HG03457 (cell line): ENCODE measurements around the gene RALGAPA2.

ENCODE experiments used
- ATAC-seq: cut with Tn5 transposase; IDR thresholded peaks from one replicate; pipeline ENCODE4 v1.9.1; 2021; ENCODE audit warnings: moderate number of reproducible peaks; ENCODE audit not compliant: unreplicated experiment

The RALGAPA2 gene

GRCh38 chr20:20729563-20729962 lies 17.1 kb upstream of the RALGAPA2 start:
- no peak for ATAC-seq

DNA sequence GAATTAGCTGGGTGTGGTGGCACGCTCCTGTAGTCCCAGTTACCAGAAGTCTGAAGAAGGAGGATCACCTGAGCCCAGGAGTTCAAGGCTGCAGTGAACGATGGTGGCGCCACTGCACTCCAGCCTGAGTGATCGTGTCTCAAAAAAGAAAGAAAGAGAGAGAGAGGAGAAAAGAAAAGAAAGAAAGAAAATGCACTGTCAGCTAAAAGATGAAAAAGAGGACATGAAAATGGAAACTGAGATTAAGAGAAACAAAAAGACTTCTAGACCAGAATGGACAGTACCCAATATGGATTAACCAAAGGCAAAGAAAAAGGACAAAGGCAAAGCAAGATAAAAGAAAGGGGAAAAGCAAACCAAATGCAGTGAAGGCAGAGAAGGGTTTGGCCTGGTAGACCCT lies 9.0 kb upstream of the RALGAPA2 start:
- ATAC-seq: no peak

DNA sequence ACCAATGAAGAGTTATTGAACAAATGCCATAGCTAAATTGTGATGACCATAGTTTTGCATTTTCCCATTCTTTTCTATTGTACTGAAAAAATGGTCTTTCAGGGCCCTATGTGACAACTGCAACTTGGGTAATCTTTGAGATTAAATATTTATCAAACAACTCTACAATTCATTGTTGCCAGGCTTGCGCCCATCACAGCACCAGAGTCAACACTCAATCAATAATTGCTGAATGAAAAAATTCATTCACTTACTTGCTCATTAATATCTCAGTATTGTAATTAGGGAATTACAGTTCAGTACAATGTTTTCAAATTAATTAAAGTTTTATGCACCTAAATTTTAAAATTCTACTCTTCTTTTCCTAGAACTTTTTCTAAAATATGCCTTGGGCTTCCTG lies 7.7 kb upstream of the RALGAPA2 start:
- ATAC-seq: no peak

DNA sequence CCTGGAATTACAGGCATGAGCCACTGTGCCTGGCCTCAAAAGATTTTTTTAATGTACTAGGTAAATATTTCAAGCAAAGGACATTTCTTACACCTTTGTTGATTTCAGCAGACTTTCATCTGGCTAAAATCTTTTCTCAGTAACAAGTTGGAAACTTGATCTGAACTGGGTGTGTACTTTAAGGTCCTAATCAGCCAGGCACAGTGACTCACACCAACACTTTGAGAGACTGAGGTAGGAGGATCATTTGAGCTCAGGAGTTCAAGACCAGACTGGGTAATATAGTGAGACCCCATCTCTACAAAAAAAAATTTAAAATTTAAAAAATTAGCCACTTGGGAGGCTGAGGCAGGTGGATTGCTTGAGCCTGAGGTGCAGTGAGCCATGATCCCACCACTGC lies 7.0 kb upstream of the RALGAPA2 start:
- ATAC-seq: no peak

- no peak for ATAC-seq
These were observed 861 bp upstream of the RALGAPA2 start for GRCh38 chr20:20713244-20713765.

DNA sequence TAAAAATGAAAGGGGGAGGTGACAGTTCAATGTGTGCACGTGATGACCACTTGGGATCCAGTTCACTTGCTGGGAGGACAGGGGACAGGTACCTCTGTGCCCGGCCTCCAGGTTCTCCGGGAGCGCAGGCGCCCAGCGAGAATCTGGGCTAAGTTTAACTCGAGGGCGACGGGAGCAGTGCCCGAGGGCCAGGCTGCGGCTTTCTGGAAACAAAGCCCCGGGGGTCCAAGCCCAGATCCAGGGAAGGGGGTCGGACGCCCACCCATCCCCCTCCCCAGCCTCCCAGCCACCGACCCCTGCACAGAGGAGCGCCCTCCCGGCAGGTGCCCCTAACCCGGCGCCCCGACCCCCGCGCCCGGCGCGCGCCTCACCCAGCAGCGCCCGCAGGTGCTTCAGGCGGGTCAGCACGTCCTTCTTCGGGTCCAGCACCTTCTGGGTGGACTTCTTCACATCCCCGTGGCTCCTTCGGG lies 405 bp downstream of the RALGAPA2 start:
- peak; percentile 0 for ATAC-seq

DNA sequence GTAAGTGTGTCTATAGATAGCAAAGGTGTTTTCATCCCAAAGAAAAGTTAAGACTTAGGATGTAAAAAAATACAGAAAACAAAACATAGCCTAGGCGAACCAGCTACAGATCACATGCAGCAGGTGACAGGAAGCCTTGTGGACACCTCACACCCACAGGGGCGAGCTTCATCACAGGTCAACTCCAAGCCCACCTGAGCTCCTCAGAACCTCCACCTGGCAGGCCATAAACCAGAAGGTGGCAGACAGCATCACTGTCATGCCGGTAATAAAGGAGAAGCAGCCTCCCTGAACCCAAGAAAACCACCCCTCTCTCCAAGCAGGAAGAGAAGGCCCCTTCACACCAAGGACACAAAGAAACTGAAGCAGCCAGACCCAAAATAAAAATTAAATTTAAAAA lies 1.0 kb downstream of the RALGAPA2 start:
- no peak for ATAC-seq

DNA sequence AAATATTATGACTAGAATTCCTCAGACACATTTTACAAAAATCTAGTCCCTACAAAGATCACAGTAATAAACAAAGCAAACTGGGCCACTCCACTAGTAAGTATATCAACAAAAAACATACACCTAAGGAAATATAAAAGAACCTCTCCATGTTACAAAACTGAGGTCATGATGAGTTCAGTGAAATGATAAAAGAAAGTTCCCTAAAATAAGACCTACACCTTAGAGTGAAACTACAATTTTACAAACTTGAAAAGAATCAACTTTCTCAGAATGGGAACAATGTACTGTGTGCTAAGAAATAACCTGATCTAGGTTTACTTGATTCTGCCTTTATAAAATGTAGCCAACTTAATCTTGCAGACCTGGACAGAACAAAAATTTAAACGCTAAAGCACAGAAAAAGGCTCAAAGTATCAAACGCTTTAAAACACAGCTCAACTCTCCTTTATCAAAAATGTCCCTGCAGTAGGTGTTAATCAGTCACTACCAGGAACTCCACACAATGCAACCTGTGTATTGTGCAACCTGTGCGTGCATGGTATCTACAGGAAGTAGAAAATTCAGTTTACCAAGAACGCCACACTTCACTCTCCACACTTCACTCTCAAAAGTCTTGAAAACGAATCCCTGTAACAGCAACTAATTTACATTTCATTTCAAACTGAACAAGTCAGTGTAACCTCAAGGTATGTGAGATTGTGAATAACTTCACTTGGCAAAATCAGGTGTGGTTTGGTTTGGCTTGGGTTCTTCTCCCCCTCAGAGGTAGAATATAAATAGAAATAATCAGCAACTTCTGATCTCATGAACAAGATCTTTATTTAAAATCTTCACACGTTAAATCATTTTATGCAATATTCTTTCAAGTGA lies 1.8 kb downstream of the RALGAPA2 start:
- peak; percentile 28 for ATAC-seq

- ATAC-seq: no peak
These were observed 2.6 kb downstream of the RALGAPA2 start for GRCh38 chr20:20709887-20710286.

DNA sequence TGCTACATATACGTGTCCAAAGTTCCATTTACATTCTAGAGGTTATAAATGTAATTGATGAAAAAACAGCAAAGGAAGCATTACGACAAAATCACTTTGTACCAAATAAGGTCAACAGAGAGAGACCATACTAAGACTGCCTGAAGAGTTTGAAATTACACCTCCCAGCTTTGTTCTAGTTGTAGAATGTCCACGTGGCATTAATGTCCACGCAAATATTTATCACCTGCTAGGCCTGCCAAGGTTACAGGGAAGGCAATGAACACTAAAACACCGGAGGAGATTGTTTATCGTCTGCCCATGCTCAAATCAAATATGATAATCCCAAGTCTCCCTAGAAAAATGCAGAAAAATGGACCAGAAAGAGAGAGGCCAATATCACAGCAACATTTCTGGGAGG lies 6.2 kb downstream of the RALGAPA2 start:
- no peak for ATAC-seq

DNA sequence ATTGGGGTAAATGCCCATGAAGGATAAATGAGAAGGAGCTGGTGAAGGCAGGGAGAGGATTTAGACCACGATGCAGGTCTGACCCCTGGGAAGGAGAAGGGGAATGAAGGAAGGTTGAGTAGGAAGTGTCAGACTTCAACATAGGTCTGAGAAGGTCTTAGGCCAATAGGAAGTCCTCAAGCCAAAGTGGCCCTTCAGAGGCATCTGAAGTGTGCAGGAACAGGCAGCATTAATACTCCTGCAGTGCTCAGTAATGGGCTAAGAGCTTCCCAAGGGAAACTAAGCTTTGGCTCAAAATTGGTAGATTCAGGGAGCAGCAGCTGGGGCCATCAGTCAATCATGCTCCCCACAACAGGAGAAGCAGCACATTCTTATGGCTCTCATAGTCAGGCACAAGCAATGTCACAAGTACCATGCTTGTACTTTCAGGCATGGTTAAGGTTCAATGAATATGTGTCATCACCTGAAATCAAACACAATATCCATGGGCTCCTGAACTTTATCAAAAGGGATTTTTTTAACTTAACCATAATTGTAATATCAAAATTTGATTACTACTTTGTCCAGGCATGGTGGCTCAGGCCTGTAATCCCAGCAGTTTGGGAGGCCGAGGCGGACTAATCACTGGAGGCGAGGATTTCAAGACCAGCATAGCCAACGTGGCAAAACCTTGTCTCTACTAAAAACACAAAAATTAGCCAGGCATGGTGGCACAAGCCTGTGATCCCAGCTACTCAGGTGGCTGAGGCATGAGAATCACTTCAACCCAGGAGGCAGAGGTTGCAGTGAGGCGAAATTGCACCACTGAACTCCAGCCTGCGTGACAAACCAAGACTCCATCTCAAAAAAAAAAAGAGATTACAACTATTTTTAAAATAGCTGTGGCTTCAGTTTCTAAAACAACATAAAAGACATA lies 9.9 kb downstream of the RALGAPA2 start:
- ATAC-seq: no peak

DNA sequence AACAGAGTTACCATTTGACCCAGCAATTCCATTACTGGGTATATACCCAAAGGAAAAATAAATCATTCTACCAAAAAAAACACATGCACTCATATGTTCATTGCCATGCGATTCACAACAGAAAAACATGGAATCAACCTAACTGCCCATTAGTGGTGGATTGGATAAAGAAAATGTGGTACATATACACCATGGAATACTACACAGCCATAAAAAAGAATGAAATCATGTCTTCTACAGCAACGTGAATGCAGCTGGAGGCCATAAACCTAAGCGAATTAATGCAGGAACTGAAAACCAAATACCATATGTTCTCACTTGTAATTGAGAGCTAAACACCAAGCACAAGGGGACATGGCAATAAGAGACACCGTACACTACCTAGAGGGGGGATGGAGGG lies 12.5 kb downstream of the RALGAPA2 start:
- no peak for ATAC-seq

GRCh38 chr20:20699144-20699543 lies 13.3 kb downstream of the RALGAPA2 start:
- ATAC-seq: no peak

DNA sequence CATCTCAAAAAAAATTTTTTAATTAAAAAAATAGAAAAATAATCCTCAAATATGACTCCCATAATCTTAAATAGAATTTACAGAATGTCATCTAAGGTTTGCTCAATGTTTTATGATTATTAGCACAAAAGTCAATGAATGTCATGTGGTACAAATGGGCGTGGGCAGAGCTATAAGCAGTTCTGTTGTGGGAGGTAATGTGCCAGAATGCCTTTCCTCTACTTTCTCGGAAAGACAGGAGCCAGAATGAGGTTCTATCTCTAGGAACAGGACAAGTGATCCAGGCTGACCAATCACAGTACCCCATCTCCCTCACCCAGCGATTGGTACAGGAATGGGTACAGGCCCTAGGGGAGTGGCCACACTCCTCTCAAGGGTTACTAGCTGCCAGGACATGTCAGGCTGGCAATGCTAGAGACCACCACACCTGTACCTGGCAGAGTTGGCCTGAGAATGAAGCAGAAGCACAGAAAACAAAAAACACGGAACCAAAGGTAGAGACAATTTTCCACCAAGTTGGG lies 15.1 kb downstream of the RALGAPA2 start:
- ATAC-seq: no peak

DNA sequence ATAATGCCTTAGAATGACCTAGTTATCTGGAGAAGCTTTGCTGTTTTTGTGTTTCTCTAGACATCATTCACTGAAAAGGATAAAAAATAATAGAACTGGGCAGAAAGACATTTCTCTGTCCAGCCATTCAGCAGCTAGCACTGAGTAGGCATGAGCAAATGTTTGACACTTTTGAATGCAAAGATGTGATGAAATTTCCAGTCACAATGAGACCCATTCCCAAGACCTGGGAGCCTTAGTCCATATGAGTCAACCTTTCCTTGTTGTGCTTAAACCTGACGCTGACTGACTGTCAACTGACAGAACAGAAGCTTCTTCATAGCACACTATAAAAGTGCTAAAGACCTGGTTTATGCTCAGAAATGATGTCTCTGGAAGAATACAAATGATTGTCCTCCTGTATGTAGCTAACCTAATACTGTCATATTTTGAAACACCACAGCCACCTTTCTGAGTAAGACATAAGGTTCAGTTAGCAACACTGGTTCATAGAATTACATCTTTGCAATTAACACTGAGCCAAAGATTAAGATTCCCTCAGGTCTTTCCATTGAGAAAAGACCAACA lies 17.1 kb downstream of the RALGAPA2 start:
- no peak for ATAC-seq

GRCh38 chr20:20694591-20694990 lies 17.9 kb downstream of the RALGAPA2 start:
- ATAC-seq: no peak

- ATAC-seq: no peak
These were observed 19.9 kb downstream of the RALGAPA2 start for GRCh38 chr20:20692587-20692986.

- peak; percentile 42 for ATAC-seq
These were observed 20.8 kb downstream of the RALGAPA2 start for GRCh38 chr20:20691477-20692235.

GRCh38 chr20:20690676-20691476 lies 21.6 kb downstream of the RALGAPA2 start:
- peak; percentile 67 for ATAC-seq
